Mononuclear cell (primary cell): ENCODE measurements around the gene AGAP3. TPM values are rescaled to one million over a fixed set of nuclear protein-coding genes. Genes with fewer than 3 reads are reported as not detected.

Experiments used
- H3K27me3 ChIP-seq: 2 replicates; pipeline ENCODE4 v1.6.0; 2011; ENCODE audit warnings: low read length, control low read depth; ENCODE audit not compliant: insufficient read depth
- H3K4me1 ChIP-seq: 2 replicates; pipeline ENCODE4 v1.5.1; 2011; ENCODE audit warnings: mild to moderate bottlenecking, low read length, control low read depth; ENCODE audit not compliant: insufficient read depth
- H3K4me3 ChIP-seq: 2 replicates; pipeline ENCODE4 v1.5.1; 2011; ENCODE audit warnings: mild to moderate bottlenecking, low read length, moderate library complexity
- H3K9me3 ChIP-seq: 2 replicates; pipeline ENCODE4 v1.5.1; 2011; ENCODE audit warnings: low read depth, mild to moderate bottlenecking, control low read depth, low read length
- total RNA-seq: library from RNA; depleted of rRNA; stranded (reverse); fragments of >200 nt; gene quantifications from one replicate; pipeline ENCODE4 v1.2.3, GENCODE V29; 2012

The AGAP3 gene
- total RNA-seq, 1 donor, result 23.6 TPM

DNA sequence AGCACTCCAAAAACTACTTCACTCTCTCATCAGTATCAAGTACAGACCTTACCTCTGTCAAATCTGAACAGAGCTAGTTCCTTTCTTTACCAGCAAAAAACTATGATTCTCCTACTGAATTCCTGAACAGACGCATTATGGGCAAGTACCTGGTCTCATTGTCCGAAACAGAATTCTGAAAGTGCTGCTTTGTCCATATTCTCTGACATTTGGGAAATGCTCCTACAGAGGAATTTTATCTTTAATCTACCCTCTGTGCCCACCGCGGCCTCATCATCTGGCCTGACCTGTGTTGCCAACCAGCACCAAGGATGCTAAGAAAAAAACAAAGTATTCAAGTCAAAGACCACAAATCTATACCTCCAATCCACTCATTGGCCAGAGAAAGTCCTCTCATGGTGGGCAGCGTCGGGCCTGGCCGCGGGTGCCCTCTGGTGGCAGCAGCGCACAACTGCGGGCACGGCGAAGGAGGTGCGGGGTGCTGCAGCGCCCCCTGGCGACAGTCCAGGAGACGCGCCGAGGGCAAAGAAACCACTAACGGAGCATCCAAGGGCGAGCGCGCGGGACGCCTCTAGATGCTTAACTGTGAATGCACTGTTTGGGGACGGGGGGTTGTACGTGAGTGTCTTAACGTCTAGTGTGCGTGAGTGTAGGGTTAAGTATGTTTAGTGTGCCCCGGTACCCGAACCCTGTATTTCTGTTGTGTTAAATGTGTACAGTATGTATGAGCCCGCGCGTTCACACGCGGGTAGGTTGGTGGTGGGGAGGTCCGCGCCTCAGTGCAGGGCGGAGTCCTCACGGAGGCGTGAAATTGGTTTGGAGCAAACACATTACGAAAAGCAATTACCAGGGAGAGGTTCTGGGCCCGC is 86.2 kb downstream of the AGAP3 start:
- Histone ChIP-seq H3K9me3 (no peaks in the 10 kb centered on the region), H3K27me3 (peaks cover 24% of the 10 kb centered on the region), H3K4me1 (peaks cover 6% of the 10 kb centered on the region), H3K4me3 (no peak overlapping the region)

DNA sequence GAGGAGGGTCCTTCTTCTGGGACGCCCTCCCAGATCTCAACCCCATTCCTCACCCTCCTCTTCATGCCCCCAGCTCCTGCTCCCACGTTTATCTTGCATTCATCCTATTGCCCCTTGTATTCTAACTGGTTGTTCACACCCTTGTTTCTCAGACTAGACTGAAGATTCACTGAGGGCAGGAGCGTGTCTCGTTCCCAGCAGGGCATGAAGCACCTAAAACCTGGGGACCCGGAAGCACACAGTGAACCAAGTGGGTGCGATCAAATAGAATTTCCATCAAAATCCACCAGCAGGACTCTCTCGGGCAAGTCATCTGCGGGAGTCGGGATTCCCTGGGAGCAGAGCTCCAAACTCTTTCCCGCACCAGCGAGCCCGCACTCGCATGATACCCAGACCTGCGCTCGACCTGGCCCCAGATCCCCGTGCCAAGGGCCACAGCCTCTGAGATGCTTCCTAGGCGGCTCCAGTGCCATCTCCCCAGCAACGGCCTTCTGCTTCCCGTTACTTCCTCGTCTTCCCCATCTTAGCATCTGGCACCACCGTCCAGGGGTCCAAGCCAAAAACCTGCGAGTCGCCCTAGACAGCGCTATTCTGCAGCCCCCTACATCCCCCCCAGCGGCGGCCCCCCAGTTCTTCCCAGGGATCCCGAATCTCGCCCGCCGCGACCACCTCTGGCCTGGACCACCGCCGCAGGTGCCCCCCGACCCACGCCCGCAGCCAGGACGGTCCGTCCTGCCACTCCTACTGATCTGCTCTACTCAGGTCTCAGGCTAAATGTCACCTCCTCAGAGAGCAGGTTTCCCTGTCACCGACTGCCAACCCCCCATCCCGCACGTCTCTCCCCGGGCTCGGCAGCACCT is 87.3 kb downstream of the AGAP3 start:
- no peak overlapping the region for H3K4me3 ChIP-seq
- no peaks in the 10 kb centered on the region for H3K4me1 ChIP-seq
- H3K9me3 ChIP-seq, result no peaks in the 10 kb centered on the region
- peaks cover 19% of the 10 kb centered on the region for H3K27me3 ChIP-seq

DNA sequence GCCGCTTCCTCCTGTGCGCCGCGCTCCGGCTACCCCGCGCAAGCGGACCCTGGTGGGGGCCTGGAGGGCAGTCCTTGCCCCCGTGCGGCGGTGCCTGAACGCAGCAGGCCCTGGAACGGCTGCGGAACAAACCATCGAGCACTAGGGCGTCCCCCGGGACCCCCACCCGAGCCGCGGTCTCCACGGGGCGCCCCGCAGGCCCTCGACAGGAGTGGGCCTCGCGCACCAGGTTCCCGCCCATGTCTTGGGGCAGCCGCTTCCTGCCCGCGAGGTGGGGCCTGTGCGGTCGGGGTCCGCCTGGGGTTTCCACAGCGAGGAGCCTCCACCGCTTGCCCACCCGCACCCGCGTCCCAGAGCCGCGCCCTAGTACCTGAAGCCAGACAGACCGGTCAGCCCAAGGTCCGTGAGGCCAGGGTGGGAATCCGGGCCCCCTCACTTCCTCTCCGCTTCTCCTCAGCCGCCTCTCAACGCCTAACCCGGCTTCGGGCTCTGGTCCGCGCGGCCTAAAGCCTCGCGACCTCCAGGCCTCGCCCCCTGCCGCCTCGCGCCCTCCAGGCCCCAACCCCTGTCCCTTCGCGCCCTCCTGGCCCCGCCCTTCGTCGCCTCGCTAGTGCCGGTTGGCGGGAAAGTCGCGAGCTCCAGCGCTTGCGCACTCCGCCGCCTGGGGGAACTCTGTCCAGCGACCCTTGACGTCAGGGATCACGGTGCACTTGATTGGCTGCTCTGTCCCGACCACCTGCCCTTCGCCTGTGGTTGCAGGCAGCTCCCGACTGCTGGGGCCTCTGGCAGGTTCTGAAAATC is 88.2 kb downstream of the AGAP3 start:
- Histone ChIP-seq H3K4me3 (no peak overlapping the region), H3K9me3 (no peaks in the 10 kb centered on the region), H3K4me1 (no peaks in the 10 kb centered on the region), H3K27me3 (peaks cover 11% of the 10 kb centered on the region)

DNA sequence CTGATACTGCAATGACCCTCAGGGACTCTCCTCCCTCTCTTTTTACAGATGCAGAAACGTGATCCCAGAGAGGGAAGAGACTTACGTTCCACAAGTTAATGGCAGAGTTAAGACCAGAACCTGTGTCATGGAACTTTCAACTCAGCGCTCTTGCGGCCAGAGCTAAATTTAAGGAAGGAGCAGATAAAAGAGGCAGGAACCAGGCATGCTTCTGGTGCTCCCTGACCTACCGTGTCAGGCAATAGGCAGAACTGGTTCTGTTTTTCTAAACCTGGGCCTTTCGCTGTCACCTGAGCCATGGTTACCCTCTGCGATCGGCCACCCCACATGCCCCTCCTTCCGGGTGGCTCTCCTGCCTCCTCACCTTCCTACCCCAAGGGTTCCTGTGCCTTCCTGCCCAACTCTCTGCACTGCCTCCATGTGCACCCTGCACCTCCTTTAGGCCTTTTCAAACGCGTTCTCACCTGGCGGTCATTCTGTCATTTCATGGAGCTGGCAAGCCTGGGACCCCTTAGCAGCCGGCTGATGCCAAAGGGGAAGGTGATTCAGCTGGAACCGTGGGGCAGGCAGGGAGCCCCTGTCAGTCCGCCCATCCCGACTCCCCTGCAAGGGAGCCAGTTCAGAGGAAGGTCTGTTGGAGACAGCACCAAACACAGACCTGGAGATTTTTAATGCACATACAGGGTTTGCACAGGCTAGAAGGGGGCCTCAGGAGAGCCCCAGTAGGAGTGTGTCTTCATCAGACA is 88.9 kb downstream of the AGAP3 start:
- Histone ChIP-seq H3K27me3 (peaks cover 5% of the 10 kb centered on the region), H3K4me3 (no peak overlapping the region), H3K4me1 (no peaks in the 10 kb centered on the region), H3K9me3 (no peaks in the 10 kb centered on the region)

DNA sequence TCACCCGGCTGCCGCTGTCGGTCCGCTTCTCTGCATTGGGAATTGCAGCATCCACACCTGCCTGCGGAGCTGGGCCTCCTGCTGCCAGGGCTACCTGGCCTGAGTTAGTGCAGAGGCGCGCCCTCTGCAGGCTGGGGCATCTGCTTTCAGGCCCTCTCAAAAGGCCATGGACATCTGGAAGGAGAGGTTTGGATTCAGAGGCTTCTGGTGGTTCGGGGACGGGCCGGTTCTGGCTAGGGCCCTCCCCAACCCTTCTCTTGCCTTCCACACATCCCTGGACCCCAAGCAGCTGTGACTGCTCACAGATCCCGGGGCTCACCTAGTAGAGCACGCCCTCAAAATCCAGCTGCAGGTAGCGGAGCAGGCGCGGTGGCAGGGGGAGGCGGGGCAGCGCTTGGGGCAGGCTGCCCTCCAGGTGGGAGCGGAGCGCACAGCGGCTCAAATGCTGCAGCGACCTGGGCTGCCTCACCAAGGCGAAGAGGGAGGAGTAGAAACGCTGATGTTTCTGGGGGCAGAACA is 89.6 kb downstream of the AGAP3 start:
- peaks cover 5% of the 10 kb centered on the region for H3K27me3 ChIP-seq
- no peaks in the 10 kb centered on the region for H3K4me1 ChIP-seq
- no peaks in the 10 kb centered on the region for H3K9me3 ChIP-seq
- no peak overlapping the region for H3K4me3 ChIP-seq

DNA sequence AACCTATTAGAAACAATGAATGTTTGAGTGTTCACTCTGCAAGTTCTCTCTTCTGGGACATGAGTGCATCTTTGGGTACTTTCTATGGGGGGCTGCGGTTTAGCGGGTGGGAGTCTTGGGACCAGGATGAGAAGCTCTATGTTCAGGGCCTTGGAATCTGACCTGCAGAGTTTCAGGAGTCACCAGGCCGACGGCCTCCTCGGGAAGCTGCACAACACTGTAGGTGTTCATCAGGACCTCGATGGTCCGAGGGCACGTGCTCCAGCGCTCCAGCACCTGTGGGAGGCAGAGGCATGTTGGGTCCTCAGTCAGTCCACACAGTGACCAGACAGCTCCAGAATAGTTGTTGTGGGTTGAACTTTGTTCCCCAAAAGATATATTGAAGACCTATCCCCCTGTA is 90.1 kb downstream of the AGAP3 start:
- Histone ChIP-seq H3K4me1 (no peaks in the 10 kb centered on the region), H3K4me3 (no peak overlapping the region), H3K9me3 (no peaks in the 10 kb centered on the region), H3K27me3 (peaks cover 5% of the 10 kb centered on the region)

DNA sequence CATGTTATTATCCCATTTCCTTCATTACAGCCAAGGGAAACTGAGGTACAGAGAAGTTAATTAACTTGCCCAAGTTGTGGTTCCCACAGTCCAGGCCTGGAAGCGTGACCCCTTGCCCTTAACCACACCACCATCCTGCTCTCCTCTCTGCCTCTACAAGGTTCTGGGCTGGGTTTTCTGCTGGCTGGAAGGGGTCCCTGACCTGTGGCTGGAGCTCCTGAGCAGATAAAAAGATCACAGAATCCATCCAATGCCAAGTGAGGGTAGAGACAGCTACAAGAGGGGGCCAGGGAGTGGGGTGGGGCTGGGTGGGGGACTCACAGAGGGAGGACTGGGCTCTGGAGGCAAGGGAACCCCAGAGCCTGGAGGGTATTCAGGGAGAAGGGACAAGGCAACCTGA is 91.0 kb downstream of the AGAP3 start:
- Histone ChIP-seq H3K4me1 (no peaks in the 10 kb centered on the region), H3K27me3 (peaks cover 1% of the 10 kb centered on the region), H3K9me3 (no peaks in the 10 kb centered on the region), H3K4me3 (no peak overlapping the region)

DNA sequence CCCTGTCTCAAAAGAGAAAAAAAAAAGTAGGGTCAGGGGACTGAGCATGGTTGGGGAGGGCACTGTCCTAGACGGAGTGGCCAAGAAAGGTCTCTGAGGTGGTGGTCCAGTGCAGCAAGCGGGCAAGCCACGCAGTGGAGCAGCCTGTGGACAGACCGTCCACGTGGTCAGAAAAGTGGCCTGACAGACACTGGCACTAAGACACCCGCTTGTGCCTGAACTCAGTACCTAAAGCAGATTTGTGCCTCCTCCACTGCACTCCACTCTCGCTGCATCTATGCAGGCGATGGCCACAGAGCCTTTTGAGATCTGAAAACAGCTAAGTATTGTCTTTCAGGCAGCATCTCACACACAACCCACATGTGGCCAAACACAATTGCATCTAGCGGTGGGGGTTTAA is 92.0 kb downstream of the AGAP3 start:
- H3K4me3 ChIP-seq, result no peak overlapping the region
- no peaks in the 10 kb centered on the region for H3K27me3 ChIP-seq
- no peaks in the 10 kb centered on the region for H3K4me1 ChIP-seq
- H3K9me3 ChIP-seq, result no peaks in the 10 kb centered on the region

DNA sequence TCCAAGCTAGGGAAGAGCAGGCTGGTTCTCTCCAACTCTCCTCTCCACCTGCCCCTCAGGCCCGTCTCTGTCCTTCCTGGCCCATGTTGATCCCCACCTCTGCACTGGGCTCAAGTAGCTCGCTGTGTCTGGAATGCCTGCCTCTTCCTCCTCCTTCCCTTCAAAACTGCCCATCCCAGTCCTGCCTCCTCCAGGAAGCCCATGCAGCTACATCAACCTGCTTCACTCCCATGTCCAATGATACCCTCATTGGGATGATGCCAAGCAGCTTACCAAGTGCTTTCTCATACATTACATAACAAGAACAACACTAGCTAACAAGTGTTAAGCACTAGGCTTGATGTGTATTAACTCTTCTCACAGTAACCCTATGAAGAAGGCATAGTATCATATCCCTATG is 92.6 kb downstream of the AGAP3 start:
- no peak overlapping the region for H3K4me3 ChIP-seq
- H3K4me1 ChIP-seq, result no peaks in the 10 kb centered on the region
- no peaks in the 10 kb centered on the region for H3K9me3 ChIP-seq
- no peaks in the 10 kb centered on the region for H3K27me3 ChIP-seq

DNA sequence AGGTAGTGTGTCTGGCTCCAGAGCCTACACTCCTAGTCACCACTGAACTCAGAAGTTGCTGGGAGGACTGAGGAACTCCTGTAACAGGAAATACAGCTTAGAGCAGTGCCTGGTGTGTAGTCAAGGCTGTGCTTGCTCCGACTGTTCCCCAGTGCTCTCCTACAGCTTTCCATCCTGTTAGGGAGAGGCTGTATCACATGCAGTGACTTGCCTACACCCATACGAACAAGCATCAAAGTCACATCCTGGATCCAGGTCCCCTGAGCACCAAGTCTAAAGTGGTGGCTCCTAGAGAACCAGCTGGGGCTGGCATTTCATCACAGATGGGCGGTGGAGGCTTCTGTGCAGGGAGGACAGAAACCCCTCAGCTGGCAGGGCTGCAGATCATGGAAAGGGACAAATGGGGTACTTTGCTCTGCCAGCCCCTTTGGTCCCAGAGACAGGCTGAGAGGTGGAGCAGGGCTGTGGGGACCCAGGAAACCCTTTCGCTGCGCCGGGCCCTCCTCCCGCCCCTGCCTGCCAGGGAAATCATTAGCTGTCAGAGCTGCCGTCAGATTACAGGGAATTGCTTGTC is 93.1 kb downstream of the AGAP3 start:
- Histone ChIP-seq H3K4me3 (no peak overlapping the region), H3K27me3 (no peaks in the 10 kb centered on the region), H3K9me3 (no peaks in the 10 kb centered on the region), H3K4me1 (no peaks in the 10 kb centered on the region)

DNA sequence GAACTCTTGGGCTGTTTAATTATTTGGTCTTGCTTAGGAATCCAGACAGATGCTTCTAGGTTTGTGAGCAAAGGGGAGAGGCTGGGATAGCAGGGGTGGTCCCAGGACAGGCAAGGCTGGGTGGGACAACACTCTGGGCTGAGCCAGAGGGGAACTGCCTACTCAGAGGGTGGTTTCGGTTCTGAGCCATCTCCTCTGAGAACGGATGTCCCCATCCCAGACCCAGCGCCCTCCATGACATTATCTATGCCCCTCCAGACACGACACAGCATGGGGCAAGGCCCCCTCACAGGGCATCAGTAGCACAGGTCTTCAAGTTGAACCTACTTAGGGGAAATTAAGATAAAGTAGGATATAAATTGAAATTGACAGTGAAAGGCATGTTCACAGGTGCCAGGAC is 93.7 kb downstream of the AGAP3 start:
- H3K9me3 ChIP-seq, result no peaks in the 10 kb centered on the region
- no peak overlapping the region for H3K4me3 ChIP-seq
- no peaks in the 10 kb centered on the region for H3K4me1 ChIP-seq
- no peaks in the 10 kb centered on the region for H3K27me3 ChIP-seq

DNA sequence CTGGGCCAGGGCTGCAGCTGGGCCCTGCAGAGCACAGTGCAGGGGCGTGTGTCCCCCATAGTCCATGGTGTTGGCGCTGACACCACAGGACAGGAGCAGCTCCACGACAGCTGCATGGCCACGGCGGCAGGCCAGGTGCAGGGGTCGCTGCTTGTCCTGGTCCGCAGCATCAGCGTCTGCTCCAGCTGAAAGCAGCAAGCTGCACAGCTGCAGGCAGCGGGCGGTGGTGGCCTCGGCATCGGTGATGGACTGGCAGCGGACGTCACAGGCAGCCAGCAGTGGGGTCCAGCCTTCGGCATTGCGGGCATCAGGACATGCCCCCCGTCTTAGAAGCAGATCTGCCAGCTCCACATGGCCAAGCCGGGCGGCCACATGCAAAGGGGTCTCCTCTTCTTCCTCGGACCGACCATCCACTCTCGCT is 94.7 kb downstream of the AGAP3 start:
- Histone ChIP-seq H3K4me3 (no peak overlapping the region), H3K27me3 (no peaks in the 10 kb centered on the region), H3K9me3 (no peaks in the 10 kb centered on the region)

DNA sequence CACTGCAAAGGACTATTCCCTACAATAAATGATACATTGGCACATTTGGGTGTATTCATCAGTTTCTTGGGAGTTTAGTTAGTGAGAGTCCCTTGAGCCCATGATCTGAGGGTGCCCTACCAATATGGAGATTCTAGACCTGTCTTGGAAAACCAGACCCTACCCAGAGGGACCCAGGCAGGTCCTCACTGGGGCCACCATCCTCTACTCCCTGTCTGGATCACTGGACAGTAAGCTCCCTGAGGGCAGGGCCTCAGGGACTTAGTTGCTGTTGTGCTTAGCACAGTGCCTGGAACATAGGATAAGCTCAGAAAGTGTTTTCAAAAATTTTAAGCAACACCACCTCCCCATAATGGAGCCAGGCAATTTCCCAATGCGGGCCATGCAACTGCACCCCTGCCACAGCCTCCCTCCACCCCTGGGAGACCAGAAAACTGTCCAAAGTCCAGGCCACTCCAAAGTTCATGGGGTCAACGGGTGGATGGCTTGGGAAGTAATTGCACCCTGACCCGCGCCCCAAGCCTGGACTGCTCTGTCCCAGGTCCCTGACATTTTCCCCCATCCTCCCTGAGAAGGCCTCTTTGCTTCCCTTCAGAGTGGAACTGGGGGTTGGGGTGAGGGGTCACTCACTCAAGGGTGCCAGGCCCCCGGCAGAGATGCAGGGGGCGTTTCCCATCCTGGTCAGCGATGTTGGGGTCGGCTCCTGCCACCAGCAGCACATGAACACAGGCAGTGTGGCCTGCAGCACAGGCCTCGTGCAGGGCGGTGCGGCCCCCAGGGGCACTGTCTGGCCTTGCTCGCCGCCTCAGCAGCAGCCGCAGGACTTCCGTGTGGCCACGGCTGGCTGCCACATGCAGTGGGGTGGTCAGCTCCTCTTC is 99.7 kb downstream of the AGAP3 start:
- no peaks in the 10 kb centered on the region for H3K9me3 ChIP-seq
- H3K4me3 ChIP-seq, result no peak overlapping the region
- no peaks in the 10 kb centered on the region for H3K27me3 ChIP-seq
- H3K4me1 ChIP-seq, result no peaks in the 10 kb centered on the region

More for the DNA sequence above, 94.7 kb downstream of the AGAP3 start:
- H3K4me1 ChIP-seq, result no peaks in the 10 kb centered on the region
